Esophagus squamous epithelium (tissue), 5 donors: ENCODE measurements around the gene TENT5D. TPM values are rescaled to one million over a fixed set of nuclear protein-coding genes. Genes with fewer than 3 reads are reported as not detected.
"Not testable (repeated sequence)": the region's sequence is repeated elsewhere in the genome, so short reads cannot be mapped to it uniquely, and the experiment has no call there.

Experiments
- DNase-seq: peaks from one replicate; lab custom pipeline; 2025; lab: John Stamatoyannopoulos, UW
- H3K27ac ChIP-seq, 4 donors: fragments of 200-600 bp; sonication (generic); one replicate each; pipeline ENCODE4 v1.5.1; 2016 to 2019; ENCODE audit warnings: mild to moderate bottlenecking in 1 of 4
- H3K27me3 ChIP-seq, 4 donors: fragments of 200-600 bp; sonication (generic); 1 replicate in 3 of 4; 2 replicates in 1 of 4; pipeline versions ENCODE4 v1.5.1 to v1.6.0; 2017 to 2021; ENCODE audit warnings: antibody characterized with exemption in 1 of 4
- H3K36me3 ChIP-seq, 3 donors: fragments of 200-600 bp; sonication (generic); one replicate each; pipeline ENCODE4 v1.5.1; 2016 to 2019
- H3K4me1 ChIP-seq, 3 donors: fragments of 200-600 bp; sonication (generic); one replicate each; pipeline ENCODE4 v1.5.1; 2017 to 2019
- H3K4me3 ChIP-seq, 4 donors: fragments of 200-600 bp; sonication (generic); 1 replicate in 3 of 4; 2 replicates in 1 of 4; pipeline ENCODE4 v1.5.1; 2016 to 2019; ENCODE audit warnings: mild to moderate bottlenecking in 2 of 4, moderate library complexity in 1 of 4
- H3K9me3 ChIP-seq, 3 donors: fragments of 200-600 bp; sonication (generic); one replicate each; pipeline ENCODE4 v1.5.1; 2016 to 2019
- CTCF ChIP-seq, 6 experiments: fragments of 450-650 bp in 4 of 6; fragments of 200-600 bp in 2 of 6; sonication (generic) in 2 of 6; IDR thresholded peaks; one replicate each; pipeline ENCODE4 v1.5.1; 2016 to 2019; ENCODE audit warnings: antibody characterized with exemption in 6 of 6, mild to moderate bottlenecking in 4 of 6, moderate library complexity in 4 of 6
- POLR2A ChIP-seq, 4 donors: fragments of 450-650 bp; IDR thresholded peaks; one replicate each; pipeline ENCODE4 v1.6.1; 2017; ENCODE audit warnings: antibody characterized with exemption in 4 of 4, mild to moderate bottlenecking in 4 of 4, moderate library complexity in 3 of 4
- WGBS, 2 donors: methylation state at CpG; one replicate each; pipeline ENCODE4 v1.1.5; 2018; 5-methylcytosine and 5-hydroxymethylcytosine counted together
- intact Hi-C: fragments of 100-400 bp; cut with DNase I; formaldehyde crosslinking; loops from one replicate; pipeline ENCODE4 v1.15.0; 2022
- total RNA-seq, 4 donors: library from RNA; depleted of rRNA; stranded (reverse); fragments of >200 nt; gene quantifications; one replicate each; pipeline ENCODE4 v1.1.0, GENCODE V29; 2016
- donor health status: DM: yes; HTN: yes; CAD: no.

TENT5D gene
- total RNA-seq, 4 donors from 2014 or later: not detected

GRCh38 chrX:80430826-80431504, 10.7 kb downstream of the TENT5D start:
- no peak for TF ChIP-seq POLR2A (IDR thresholded peaks at IDR 0.05)
- TF ChIP-seq CTCF (IDR thresholded peaks at IDR 0.05): peak in 1 of 6 experiments; percentile 16

GRCh38 chrX:80431505-80431832, 11.2 kb downstream of the TENT5D start:
- no peak for DNase-seq
- Histone ChIP-seq H3K27ac (no peak overlapping the region), H3K4me3 (no peak overlapping the region), H3K4me1 (no peaks in the 10 kb centered on the region), H3K36me3 (no peaks in the 10 kb centered on the region), H3K27me3 (no peaks in the 10 kb centered on the region), H3K9me3 (no peaks in the 10 kb centered on the region)
- TF ChIP-seq POLR2A (IDR thresholded peaks at IDR 0.05): no peak
- no peak for TF ChIP-seq CTCF (IDR thresholded peaks at IDR 0.05)
- intact Hi-C loops: no loop called here

More at GRCh38 chrX:80430826-80431504, 10.7 kb downstream of the TENT5D start:
- Histone ChIP-seq H3K4me1 (no peaks in the 10 kb centered on the region), H3K27me3 (no peaks in the 10 kb centered on the region), H3K4me3 (no peak overlapping the region), H3K27ac (no peak overlapping the region), H3K36me3 (no peaks in the 10 kb centered on the region), H3K9me3 (no peaks in the 10 kb centered on the region)
- intact Hi-C loops: no loop called here
- DNase-seq: no peak
- 0 to 26% methylated on average over 1 to 2 of the region's 3 CpGs for WGBS, 2 donors

GRCh38 chrX:80432441-80432840, 12.2 kb downstream of the TENT5D start:
- Histone ChIP-seq H3K27ac (no peak overlapping the region), H3K9me3 (no peaks in the 10 kb centered on the region), H3K27me3 (no peaks in the 10 kb centered on the region), H3K4me1 (no peaks in the 10 kb centered on the region), H3K4me3 (no peak overlapping the region), H3K36me3 (no peaks in the 10 kb centered on the region)
- 76 to 96% methylated on average over 3 of the region's 3 CpGs for WGBS, 2 donors
- no peak for TF ChIP-seq POLR2A (IDR thresholded peaks at IDR 0.05)
- TF ChIP-seq CTCF (IDR thresholded peaks at IDR 0.05): no peak
- intact Hi-C loops: no loop called here
- DNase-seq: no peak

GRCh38 chrX:80432863-80433262, 12.6 kb downstream of the TENT5D start:
- intact Hi-C loops: no loop called here
- H3K4me3 ChIP-seq: no peak overlapping the region
- no peaks in the 10 kb centered on the region for H3K4me1 ChIP-seq
- H3K27ac ChIP-seq: no peak overlapping the region
- no peak for DNase-seq
- no peaks in the 10 kb centered on the region for H3K9me3 ChIP-seq
- H3K36me3 ChIP-seq: no peaks in the 10 kb centered on the region
- TF ChIP-seq CTCF (IDR thresholded peaks at IDR 0.05): no peak
- no peak for TF ChIP-seq POLR2A (IDR thresholded peaks at IDR 0.05)
- no peaks in the 10 kb centered on the region for H3K27me3 ChIP-seq
- WGBS, 2 donors: 27 to 60% methylated on average over 1 of the region's 1 CpG

GRCh38 chrX:80468166-80468565, 47.9 kb downstream of the TENT5D start:
- H3K4me3 ChIP-seq, H3K27ac ChIP-seq, H3K9me3 ChIP-seq, DNase-seq, intact Hi-C loops, H3K27me3 ChIP-seq, H3K4me1 ChIP-seq, H3K36me3 ChIP-seq: not testable (repeated sequence)
- 55 to 60% methylated on average over 1 to 4 of the region's 4 CpGs for WGBS, 2 donors

GRCh38 chrX:80471582-80471981, 51.3 kb downstream of the TENT5D start:
- Histone ChIP-seq H3K4me3 (no peak overlapping the region), H3K9me3 (no peaks in the 10 kb centered on the region), H3K27me3 (no peaks in the 10 kb centered on the region), H3K4me1 (no peaks in the 10 kb centered on the region), H3K36me3 (no peaks in the 10 kb centered on the region), H3K27ac (no peak overlapping the region)
- TF ChIP-seq CTCF (IDR thresholded peaks at IDR 0.05): no peak
- intact Hi-C loops: no loop called here
- DNase-seq: no peak
